GM10248 (cell line): ENCODE results near the gene MTHFD1L.

ENCODE experiments used
- CTCF ChIA-PET: fragments of 300-600 bp; sonication (Branson Sonifier 250); formaldehyde crosslinking; extraction: SDS; loops from one replicate; lab custom pipeline; 2021; ENCODE audit warnings: antibody characterized with exemption; lab: Yijun Ruan, JAX
- POLR2A ChIA-PET: fragments of 350-650 bp; sonication (Branson Sonifier 250); formaldehyde crosslinking; extraction: SDS; loops from one replicate; lab custom pipeline; 2020; ENCODE audit warnings: antibody characterized with exemption; lab: Yijun Ruan, JAX
- DNase-seq: peaks from one replicate; pipeline ENCODE4 v3.0.0; 2012; ENCODE audit errors: extremely low spot score
- CTCF ChIP-seq: IDR thresholded peaks from 2 replicates; pipeline ENCODE4 v1.5.1; 2012; ENCODE audit warnings: mild to moderate bottlenecking, low read depth; ENCODE audit errors: extremely low read depth, missing control alignments, control extremely low read depth

Gene MTHFD1L

GRCh38 chr6:150835620-150836019 is 29.9 kb upstream of the MTHFD1L start:
- DNase-seq, result no peak
- ChIA-PET POLR2A (no interaction called here), CTCF (interaction anchor here (1.3 to 1.6 kb wide), 5 partner anchors 13 to 499 kb away, joined by 3 to 5 read pairs (median 3); no protein-coding TSS in a partner anchor)
- no peak for TF ChIP-seq CTCF

- ChIA-PET CTCF (interaction anchor here (1.6 kb wide), 1 partner anchor 496 kb away, joined by 4 read pairs; no protein-coding TSS in a partner anchor), POLR2A (no interaction called here)
- no peak for TF ChIP-seq CTCF
- no peak for DNase-seq
Observed at GRCh38 chr6:150840185-150840584, 25.3 kb upstream of the MTHFD1L start.

GRCh38 chr6:150841189-150841588 is 24.3 kb upstream of the MTHFD1L start:
- ChIA-PET POLR2A (no interaction called here), CTCF (interaction anchor here (0.8 to 2.1 kb wide), 3 partner anchors 15 to 495 kb away, joined by 3 to 6 read pairs (median 4); no protein-coding TSS in a partner anchor)
- no peak for DNase-seq
- no peak for TF ChIP-seq CTCF

- POLR2A ChIA-PET, result no interaction called here
- no peak for TF ChIP-seq CTCF
- CTCF ChIA-PET, result interaction anchor here (0.8 to 2.1 kb wide), 3 partner anchors 14 to 494 kb away, joined by 3 to 6 read pairs (median 4); no protein-coding TSS in a partner anchor
- DNase-seq, result no peak
Observed at GRCh38 chr6:150841697-150842096, 23.8 kb upstream of the MTHFD1L start.

GRCh38 chr6:150844371-150844770 is 21.1 kb upstream of the MTHFD1L start:
- DNase-seq, result no peak
- POLR2A ChIA-PET, result no interaction called here
- CTCF ChIA-PET, result interaction anchor here (1.0 to 1.4 kb wide), 3 partner anchors 13 to 21 kb away, joined by 3 to 4 read pairs (median 3); no protein-coding TSS in a partner anchor
- TF ChIP-seq CTCF, result no peak

GRCh38 chr6:150846641-150847040 is 18.9 kb upstream of the MTHFD1L start:
- no peak for DNase-seq
- POLR2A ChIA-PET, result no interaction called here
- TF ChIP-seq CTCF, result no peak
- CTCF ChIA-PET, result interaction anchor here (1.8 to 2.9 kb wide), 3 partner anchors 9 to 18 kb away, joined by 4 to 10 read pairs (median 6); partner anchors contain the start of gene MTHFD1L
